ENCODE measurements around the gene CEP104. TPM values are rescaled to one million over a fixed set of nuclear protein-coding genes. Genes with fewer than 3 reads are reported as not detected.
"Not testable (repeated sequence)": the region's sequence is repeated elsewhere in the genome, so short reads cannot be mapped to it uniquely, and the experiment has no call there.

Gene CEP104
- total RNA-seq, 2 donors from 2014 or later, result 33.0 to 34.6 TPM

GRCh38 chr1:3809680-3810079, 47.3 kb downstream of the CEP104 start:
- Mint-ChIP-seq H3K27me3 (peaks cover 13% of the 10 kb centered on the region), H3K36me3 (ENCODE audit: low read depth) (peaks cover 2% of the 10 kb centered on the region), H3K27ac (no peak overlapping the region), H3K4me1 (no peaks in the 10 kb centered on the region), H3K4me3 (no peak overlapping the region)
- no peaks in the 10 kb centered on the region for H3K9me3 ChIP-seq (ENCODE audit: control insufficient read depth, low read length, poor library complexity, severe bottlenecking)
- ATAC-seq (no peak), DNase-seq (no peak)

GRCh38 chr1:3807769-3808168, 49.2 kb downstream of the CEP104 start:
- peaks cover 32% of the 10 kb centered on the region for H3K27me3 Mint-ChIP-seq
- DNase-seq, result no peak
- H3K36me3 Mint-ChIP-seq (ENCODE audit: low read depth), result peaks cover 2% of the 10 kb centered on the region
- no peaks in the 10 kb centered on the region for H3K9me3 ChIP-seq (ENCODE audit: control insufficient read depth, low read length, poor library complexity, severe bottlenecking)
- no peak for ATAC-seq
- H3K4me1 Mint-ChIP-seq, result peaks cover 2% of the 10 kb centered on the region
- H3K4me3 Mint-ChIP-seq, result no peak overlapping the region
- H3K27ac Mint-ChIP-seq, result no peak overlapping the region

- Mint-ChIP-seq H3K27ac (no peak overlapping the region), H3K4me1 (peaks cover 7% of the 10 kb centered on the region), H3K27me3 (peaks cover 55% of the 10 kb centered on the region), H3K4me3 (no peak overlapping the region), H3K36me3 (ENCODE audit: low read depth) (peaks cover 2% of the 10 kb centered on the region)
- DNase-seq, result no peak
- no peak for ATAC-seq
- no peaks in the 10 kb centered on the region for H3K9me3 ChIP-seq (ENCODE audit: control insufficient read depth, low read length, poor library complexity, severe bottlenecking)
These were observed 52.0 kb downstream of the CEP104 start for GRCh38 chr1:3805038-3805437.

- H3K36me3 Mint-ChIP-seq (ENCODE audit: low read depth); H3K4me1 Mint-ChIP-seq; DNase-seq; H3K9me3 ChIP-seq (ENCODE audit: control insufficient read depth, low read length, poor library complexity, severe bottlenecking); ATAC-seq; H3K27ac Mint-ChIP-seq: not testable (repeated sequence)
- Mint-ChIP-seq H3K4me3 (peak overlapping the region; percentile 47), H3K27me3 (peaks cover 58% of the 10 kb centered on the region)
These were observed 52.4 kb downstream of the CEP104 start for GRCh38 chr1:3804627-3804944.

GRCh38 chr1:3803905-3804626, 52.9 kb downstream of the CEP104 start:
- DNase-seq, result no peak
- no peak overlapping the region for H3K27ac Mint-ChIP-seq
- peak overlapping the region; percentile 47 for H3K4me3 Mint-ChIP-seq
- H3K36me3 Mint-ChIP-seq (ENCODE audit: low read depth), result peaks cover 2% of the 10 kb centered on the region
- H3K4me1 Mint-ChIP-seq, result peaks cover 7% of the 10 kb centered on the region
- peaks cover 58% of the 10 kb centered on the region for H3K27me3 Mint-ChIP-seq
- H3K9me3 ChIP-seq (ENCODE audit: control insufficient read depth, low read length, poor library complexity, severe bottlenecking), result no peaks in the 10 kb centered on the region
- ATAC-seq, result no peak

GRCh38 chr1:3800795-3801194, 56.2 kb downstream of the CEP104 start:
- peaks cover 15% of the 10 kb centered on the region for H3K4me1 Mint-ChIP-seq
- H3K9me3 ChIP-seq (ENCODE audit: control insufficient read depth, low read length, poor library complexity, severe bottlenecking); H3K27ac Mint-ChIP-seq; H3K36me3 Mint-ChIP-seq (ENCODE audit: low read depth); DNase-seq; H3K4me3 Mint-ChIP-seq; ATAC-seq: not testable (repeated sequence)
- peaks cover 57% of the 10 kb centered on the region for H3K27me3 Mint-ChIP-seq

GRCh38 chr1:3799976-3800685, 56.9 kb downstream of the CEP104 start:
- Mint-ChIP-seq H3K36me3 (ENCODE audit: low read depth) (no peaks in the 10 kb centered on the region), H3K27ac (no peak overlapping the region), H3K4me3 (no peak overlapping the region), H3K27me3 (peaks cover 50% of the 10 kb centered on the region), H3K4me1 (peaks cover 18% of the 10 kb centered on the region)
- DNase-seq (no peak), ATAC-seq (no peak)
- no peaks in the 10 kb centered on the region for H3K9me3 ChIP-seq (ENCODE audit: control insufficient read depth, low read length, poor library complexity, severe bottlenecking)

GRCh38 chr1:3796215-3797061, 60.6 kb downstream of the CEP104 start, which contains the start of gene LRRC47:
Gene LRRC47, minus strand, starts transcription at chr1:3796498. Its CDS starts 22 bp downstream, at chr1:3796476.
- H3K27ac Mint-ChIP-seq, result peak within 1 kb of the TSS; percentile 82
- H3K27me3 Mint-ChIP-seq, result peaks cover 17% of the 10 kb centered on the region
- ATAC-seq (peak; percentile 100), DNase-seq (peak; percentile 87 to 94 (median 92))
- no peaks in the 10 kb centered on the region for H3K9me3 ChIP-seq (ENCODE audit: control insufficient read depth, low read length, poor library complexity, severe bottlenecking)
- H3K4me1 Mint-ChIP-seq, result peaks cover 31% of the 10 kb centered on the region
- H3K4me3 Mint-ChIP-seq, result peak within 1 kb of the TSS; percentile 92
- no peaks in the 10 kb centered on the region for H3K36me3 Mint-ChIP-seq (ENCODE audit: low read depth)

GRCh38 chr1:3795453-3796214, 61.4 kb downstream of the CEP104 start:
- H3K36me3 Mint-ChIP-seq (ENCODE audit: low read depth), result no peaks in the 10 kb centered on the region
- H3K27me3 Mint-ChIP-seq, result peaks cover 9% of the 10 kb centered on the region
- ATAC-seq, result no peak

GRCh38 chr1:3790952-3791351, 66.1 kb downstream of the CEP104 start:
- H3K4me3 Mint-ChIP-seq, result no peak overlapping the region
- H3K9me3 ChIP-seq (ENCODE audit: control insufficient read depth, low read length, poor library complexity, severe bottlenecking), result no peaks in the 10 kb centered on the region
- DNase-seq (no peak), ATAC-seq (no peak)
- no peaks in the 10 kb centered on the region for H3K27me3 Mint-ChIP-seq
- peaks cover 2% of the 10 kb centered on the region for H3K36me3 Mint-ChIP-seq (ENCODE audit: low read depth)
- no peak overlapping the region for H3K27ac Mint-ChIP-seq
- H3K4me1 Mint-ChIP-seq, result peaks cover 37% of the 10 kb centered on the region

More at GRCh38 chr1:3795453-3796214, 61.4 kb downstream of the CEP104 start:
- no peaks in the 10 kb centered on the region for H3K9me3 ChIP-seq (ENCODE audit: control insufficient read depth, low read length, poor library complexity, severe bottlenecking)
- no peak for DNase-seq
- peaks cover 29% of the 10 kb centered on the region for H3K4me1 Mint-ChIP-seq
- peak overlapping the region; percentile 88 for H3K4me3 Mint-ChIP-seq
- H3K27ac Mint-ChIP-seq, result peak overlapping the region; percentile 82

- Mint-ChIP-seq H3K27me3 (no peaks in the 10 kb centered on the region), H3K27ac (no peak overlapping the region), H3K4me1 (peaks cover 37% of the 10 kb centered on the region), H3K4me3 (no peak overlapping the region), H3K36me3 (ENCODE audit: low read depth) (peaks cover 2% of the 10 kb centered on the region)
- DNase-seq, result no peak
- no peaks in the 10 kb centered on the region for H3K9me3 ChIP-seq (ENCODE audit: control insufficient read depth, low read length, poor library complexity, severe bottlenecking)
- no peak for ATAC-seq
These were observed 66.5 kb downstream of the CEP104 start for GRCh38 chr1:3790500-3790923.

GRCh38 chr1:3789421-3790300, 67.3 kb downstream of the CEP104 start:
- no peaks in the 10 kb centered on the region for H3K27me3 Mint-ChIP-seq
- peaks cover 31% of the 10 kb centered on the region for H3K4me1 Mint-ChIP-seq
- H3K9me3 ChIP-seq (ENCODE audit: control insufficient read depth, low read length, poor library complexity, severe bottlenecking), result no peaks in the 10 kb centered on the region
- peaks cover 2% of the 10 kb centered on the region for H3K36me3 Mint-ChIP-seq (ENCODE audit: low read depth)
- ATAC-seq, result no peak
- peak in 1 of 3 donors; percentile 3 for DNase-seq
- no peak overlapping the region for H3K27ac Mint-ChIP-seq
- no peak overlapping the region for H3K4me3 Mint-ChIP-seq
